T1000 (cell line): Measurements from ENCODE around the gene NCS1.

Experiments used
- DNase-seq: peaks from one replicate; lab custom pipeline; 2025; ENCODE audit warnings: mixed read lengths; lab: John Stamatoyannopoulos, UW

The NCS1 gene

DNA sequence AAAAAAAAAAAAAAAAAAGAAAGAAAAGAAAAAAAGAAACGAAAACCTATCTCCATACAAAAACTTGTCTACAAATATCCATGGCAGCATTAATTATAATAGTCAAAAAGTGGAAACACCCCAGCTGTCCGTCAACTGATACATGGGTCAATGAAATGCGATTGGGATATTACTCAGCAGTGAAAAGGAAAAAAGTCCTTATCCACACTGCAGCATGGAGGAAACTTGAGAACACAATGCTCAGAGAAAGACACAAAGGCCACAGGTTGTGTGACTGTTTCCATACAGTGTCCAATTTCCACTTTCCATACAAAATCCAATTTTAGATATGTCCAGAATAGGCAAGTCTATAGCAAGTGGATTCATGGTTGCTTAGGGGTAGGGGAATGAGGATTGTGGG, 24.3 kb upstream of the NCS1 start:
- no peak for DNase-seq

- no peak for DNase-seq
Measured at GRCh38 chr9:130149031-130149430, 23.2 kb upstream of the NCS1 start.

GRCh38 chr9:130149654-130150286, 22.4 kb upstream of the NCS1 start:
- DNase-seq: no peak

DNA sequence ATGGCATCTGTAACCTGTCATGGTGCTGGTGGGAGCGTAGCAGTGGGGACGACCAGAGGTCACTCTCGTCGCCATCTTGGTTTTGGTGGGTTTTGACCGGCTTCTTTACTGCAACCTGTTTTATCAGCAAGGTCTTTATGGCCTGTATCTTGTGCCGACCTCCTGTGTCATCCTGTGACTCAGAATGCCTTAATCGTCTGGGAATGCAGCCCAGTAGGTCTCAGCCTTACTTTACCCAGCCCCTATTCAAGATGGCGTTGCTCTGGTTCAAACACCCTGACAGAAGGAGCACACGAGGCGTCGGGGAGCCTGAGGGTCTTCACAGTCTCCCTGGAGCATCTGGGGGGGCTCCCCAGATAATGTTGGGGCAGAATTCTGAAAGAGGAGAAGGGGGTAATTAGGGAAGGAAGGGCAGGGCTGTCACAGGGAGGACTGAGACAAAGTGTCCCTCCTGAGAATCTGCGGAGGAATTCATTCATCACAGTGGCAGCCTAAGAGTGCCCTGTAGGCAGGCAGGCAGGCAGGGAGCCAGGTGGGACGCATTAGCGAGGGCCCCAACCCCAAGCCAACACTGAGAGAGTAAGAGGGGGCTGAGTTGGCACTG, 21.3 kb upstream of the NCS1 start:
- DNase-seq: no peak

DNA sequence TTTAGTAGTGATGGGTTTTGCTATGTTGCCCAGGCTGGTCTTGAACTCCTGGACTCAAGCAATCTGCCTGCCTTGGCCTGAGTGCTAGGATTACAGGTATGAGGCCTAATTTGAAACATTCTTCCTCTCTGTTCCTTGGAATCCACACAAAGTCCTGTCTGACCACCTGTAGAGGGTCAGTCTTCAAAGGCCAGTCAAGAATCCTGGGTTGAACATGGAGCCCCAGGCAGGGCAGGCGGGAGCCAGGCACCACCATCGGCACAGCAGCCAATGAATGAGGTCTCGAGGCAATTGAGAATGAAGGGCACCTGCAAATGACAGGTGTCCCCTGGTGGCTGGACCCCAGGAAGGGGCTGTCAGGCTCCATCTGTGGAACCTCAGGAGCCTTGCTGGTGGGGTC, 17.4 kb upstream of the NCS1 start:
- no peak for DNase-seq

DNA sequence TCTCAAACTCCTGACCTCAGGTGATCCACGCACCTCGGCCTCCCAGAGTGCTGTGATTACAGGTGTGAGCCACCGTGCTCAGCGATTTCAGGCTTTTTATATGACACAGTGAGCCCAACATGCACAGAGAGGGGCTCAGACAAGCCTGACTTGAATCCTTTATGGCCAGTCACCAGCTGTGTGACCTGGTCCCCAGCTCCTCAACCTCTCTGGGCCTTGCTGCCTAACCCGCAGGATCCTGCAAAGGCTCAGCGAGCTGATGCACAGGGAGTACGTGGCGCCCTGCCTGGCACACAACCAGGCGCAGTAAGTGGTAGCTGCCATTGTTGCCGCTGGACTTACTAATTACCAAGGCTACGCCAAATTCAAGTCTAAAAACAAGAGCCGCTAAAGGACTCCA, 16.6 kb upstream of the NCS1 start:
- DNase-seq: no peak

- no peak for DNase-seq
Measured at GRCh38 chr9:130156672-130157071, 15.5 kb upstream of the NCS1 start.

- no peak for DNase-seq
Measured at GRCh38 chr9:130157079-130157478, 15.1 kb upstream of the NCS1 start.

DNA sequence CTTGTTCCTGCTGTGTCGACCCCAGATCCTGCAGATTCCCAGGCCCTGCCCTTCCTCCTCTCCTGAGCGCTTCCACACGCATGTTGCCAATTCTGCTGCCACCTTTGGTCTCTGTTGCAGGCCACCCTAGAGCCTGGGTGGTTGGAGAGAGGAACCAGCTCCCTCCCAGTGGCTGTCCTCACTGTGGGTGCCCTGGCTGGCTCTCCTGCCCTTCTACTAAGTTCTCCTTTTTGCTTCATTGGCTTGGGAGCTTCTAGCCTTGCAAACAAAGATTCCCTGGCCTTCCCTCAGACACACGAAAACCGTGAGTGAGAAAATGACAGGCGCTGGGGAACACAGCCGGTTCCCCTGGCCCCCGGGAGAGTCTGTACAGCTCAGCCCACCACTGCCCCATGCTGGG, 14.2 kb upstream of the NCS1 start:
- no peak for DNase-seq

DNA sequence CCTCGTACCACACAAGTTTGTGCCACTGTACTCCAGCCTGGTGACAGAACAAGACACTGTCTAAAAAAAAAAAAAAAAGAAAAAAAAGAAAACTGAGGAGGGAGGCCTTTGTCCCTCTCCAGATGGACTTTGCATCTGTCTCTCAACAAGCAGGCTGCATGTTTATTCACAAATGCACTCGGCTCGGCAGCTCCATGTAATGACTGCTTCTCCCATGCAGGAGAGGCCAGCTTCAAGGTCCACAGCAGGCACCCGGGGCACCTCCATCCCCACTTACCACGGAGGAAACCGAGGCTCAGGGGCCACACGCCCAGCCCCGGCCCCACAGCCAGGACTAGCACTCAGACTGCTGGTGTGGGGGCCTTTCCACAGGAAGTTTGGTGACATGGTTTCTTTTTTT, 13.1 kb upstream of the NCS1 start:
- DNase-seq: no peak

DNA sequence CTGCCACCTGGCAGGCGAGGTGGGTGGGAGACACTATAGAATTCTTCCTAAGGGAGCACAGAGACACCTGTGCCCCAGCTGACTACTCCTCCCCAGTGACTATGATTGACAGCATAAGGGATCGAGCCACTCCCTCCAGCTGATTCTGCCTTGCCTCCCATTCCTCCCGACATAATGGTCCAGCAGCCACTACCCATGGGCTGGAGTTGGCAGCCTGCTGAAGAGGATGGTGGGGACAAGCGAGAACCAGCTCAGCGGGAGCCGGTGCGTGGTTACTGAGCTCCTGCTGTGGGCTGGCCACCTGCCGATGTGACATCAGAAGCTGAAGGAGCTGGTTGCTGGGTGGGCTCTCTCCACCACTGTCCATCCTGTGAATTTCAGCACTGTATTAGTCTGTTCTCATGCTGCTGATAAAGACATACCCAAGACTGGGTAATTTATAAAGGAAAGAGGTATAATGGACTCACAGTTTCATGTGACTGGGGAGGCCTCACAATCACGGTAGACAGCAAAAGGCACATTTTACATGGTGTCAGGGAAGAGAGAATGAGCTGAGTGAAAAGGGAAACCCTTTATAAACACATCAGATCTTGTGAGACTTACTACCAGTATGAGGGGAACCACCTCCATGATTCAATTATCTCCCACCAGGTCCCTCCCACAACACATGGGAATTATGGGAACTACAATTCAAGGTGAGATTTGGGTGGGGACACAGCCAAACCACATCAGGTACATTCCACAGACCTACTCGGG, 12.1 kb upstream of the NCS1 start:
- no peak for DNase-seq

DNA sequence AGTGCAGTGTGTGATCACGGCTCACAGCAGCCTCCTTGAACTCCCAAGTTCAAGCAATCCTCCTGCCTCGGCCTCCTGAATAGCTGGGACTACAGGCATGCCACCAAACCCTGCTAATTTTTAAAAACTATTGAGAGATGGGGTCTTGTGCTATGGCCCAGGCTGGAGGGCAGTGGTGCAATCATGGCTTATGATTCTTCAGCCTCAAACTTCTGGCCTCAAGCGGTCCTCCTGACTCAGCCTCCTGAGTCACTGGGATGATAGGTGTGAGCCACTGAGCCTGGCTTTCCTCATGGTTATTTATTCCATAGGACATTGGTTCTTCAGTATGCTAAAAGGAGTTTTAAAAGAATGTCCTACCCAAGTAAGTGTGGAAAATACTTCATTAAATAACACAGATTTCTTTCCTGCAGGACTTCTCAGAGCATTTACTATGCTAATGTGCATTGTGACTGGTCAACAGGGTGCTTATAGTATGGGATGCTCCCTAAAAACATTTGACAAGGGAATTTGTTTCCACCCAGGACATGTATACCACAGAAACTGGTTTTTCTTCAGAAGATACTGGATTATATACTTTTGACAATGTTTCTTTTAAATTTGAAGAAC, 11.2 kb upstream of the NCS1 start:
- no peak for DNase-seq

DNA sequence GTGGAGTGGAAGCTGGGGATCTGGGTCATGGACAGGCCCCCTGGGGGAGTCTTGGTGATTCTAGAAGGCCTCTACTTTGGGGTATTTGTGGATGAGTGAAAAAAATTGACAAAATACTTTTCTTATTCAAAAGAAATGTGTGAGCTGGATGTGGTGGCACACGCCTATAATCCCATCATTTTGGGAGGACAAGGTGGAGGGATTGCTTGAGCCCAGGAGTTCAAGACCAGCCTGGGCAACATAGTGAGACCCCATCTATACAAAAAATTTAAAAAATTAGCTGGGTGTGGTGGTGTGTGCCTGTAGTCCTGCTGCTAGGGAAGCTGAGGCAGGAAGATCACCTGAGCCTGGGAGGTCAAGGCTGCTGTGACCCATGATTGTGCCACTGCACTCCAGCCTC, 6.6 kb upstream of the NCS1 start:
- no peak for DNase-seq

DNA sequence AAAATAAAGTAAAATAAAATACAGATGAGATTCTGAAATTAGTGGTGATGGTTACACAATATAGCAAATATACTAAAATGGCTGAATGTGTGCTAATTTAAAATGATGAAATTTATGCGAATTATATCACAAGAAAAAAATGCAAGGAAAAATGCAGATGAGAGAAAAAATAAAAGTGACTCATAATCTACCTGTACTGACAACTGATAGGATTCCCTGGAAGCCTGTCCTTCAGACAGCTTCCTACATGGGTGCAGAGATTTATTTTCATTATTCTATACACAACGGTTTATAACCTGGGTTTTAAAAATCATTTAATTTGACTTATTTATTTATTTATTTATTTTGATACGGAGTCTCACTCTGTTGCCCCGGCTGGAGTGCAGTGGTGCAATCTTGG, 5.8 kb upstream of the NCS1 start:
- no peak for DNase-seq

DNA sequence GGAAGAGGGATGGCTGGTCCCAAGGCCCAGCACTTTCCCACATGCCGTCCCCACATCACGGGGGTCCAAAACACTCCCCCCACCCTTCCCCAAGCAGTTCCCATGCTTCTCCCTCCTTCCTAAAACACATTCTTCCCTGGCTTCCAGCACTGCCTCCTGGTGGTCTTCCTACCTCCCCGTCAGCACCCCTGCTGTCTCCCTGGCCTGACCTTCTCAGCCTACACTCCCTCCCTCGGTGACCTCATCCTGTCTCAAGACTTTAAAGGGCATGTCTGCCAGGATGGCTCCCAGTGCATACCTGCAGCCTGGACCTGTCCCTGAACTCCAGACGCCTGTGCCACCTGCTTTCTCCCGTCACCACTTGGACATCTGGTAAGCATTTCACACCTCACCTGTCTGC, 4.3 kb upstream of the NCS1 start:
- DNase-seq: no peak

GRCh38 chr9:130171226-130172148, 717 bp upstream of the NCS1 start:
- DNase-seq: no peak

- DNase-seq: no peak
Measured at GRCh38 chr9:130172858-130173665, 858 bp downstream of the NCS1 start.

DNA sequence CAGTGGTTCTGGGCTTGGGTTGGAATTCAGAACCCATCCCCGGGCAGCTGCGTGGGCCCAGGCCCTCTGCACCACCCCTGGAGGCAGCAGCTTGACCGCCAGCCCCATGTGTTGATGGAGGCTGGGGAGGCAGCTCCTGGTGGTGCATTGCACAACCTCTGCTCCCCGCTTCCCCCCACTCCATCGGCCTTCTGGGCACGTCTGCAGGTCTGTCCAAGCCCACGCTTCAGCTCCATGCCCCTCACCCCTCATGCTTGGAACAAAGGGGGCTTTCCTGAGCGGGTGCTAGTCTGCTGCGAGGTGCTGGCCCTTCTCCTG, 1.4 kb downstream of the NCS1 start:
- DNase-seq: no peak

DNA sequence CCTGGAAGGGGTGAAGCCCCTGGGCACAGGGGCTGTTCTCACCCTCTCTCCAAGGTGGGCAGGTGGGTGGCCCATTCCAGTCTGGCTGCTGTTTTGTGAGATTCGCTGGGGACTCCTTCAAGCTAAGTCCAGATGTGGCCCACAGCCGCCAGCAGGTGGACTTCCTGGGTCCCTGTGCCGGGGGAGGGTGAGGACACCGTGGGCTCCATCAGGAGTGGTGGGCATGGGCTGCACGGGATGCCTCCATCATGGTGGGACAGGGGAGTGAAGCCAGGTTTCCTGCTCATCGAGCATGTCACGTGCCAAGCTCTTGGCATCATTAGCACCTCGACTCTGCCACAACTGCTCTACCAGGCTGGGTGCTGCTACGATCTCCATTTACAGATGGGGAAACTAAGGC, 1.8 kb downstream of the NCS1 start:
- no peak for DNase-seq

- DNase-seq: no peak
Measured at GRCh38 chr9:130174920-130175321, 2.7 kb downstream of the NCS1 start.

DNA sequence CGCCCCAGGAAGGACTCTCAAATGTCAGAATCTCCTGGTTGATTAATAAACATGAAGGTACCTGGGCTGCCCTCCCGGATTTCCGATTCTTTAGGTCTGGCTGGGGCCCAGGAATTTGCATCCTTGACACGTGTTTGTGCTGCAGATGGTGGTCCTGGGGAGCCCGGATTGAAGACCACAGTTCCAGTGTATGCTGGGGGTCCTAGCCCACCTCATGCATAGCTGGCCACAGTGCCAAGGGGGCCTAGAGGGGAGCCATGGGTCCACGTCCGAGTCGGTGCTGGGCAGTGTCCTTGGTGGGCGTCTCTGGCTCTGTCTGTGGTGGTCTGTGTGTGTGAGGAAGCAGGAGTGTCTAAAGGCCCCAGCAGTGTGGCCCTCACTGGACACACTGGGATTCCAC, 3.2 kb downstream of the NCS1 start:
- no peak for DNase-seq
